HG03066 (cell line): ENCODE data around the gene MARK3.
A peak's percentile ranks its signal among the peaks of the same experiment; 100 is the strongest.

Experiments
- ATAC-seq: cut with Tn5 transposase; IDR thresholded peaks from one replicate; pipeline ENCODE4 v1.9.1; 2021; ENCODE audit warnings: low read depth; ENCODE audit not compliant: unreplicated experiment

MARK3 gene

DNA sequence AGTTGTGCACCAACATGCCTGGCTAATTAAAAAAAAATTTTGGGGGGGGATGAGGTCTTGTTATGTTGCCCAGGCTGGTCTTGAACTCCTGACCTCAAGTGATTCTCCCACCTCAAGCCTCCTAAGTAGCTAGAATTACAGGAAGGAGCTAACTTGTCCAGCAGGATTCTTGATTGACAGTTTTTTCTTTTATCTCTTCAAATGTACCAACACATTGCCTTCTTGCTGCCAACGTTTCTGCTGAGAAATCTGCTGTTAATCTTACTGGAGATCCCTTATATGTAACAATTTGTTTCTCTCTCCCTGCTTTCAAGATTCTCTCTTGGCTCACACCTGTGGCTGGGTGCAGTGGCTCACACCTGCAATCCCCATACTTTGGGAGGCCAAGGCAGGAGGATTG, 22.4 kb upstream of the MARK3 start:
- ATAC-seq = no peak

- ATAC-seq = no peak
Observed at GRCh38 chr14:103366741-103367140, 18.5 kb upstream of the MARK3 start.

GRCh38 chr14:103367995-103368394, 17.2 kb upstream of the MARK3 start:
- no peak for ATAC-seq

DNA sequence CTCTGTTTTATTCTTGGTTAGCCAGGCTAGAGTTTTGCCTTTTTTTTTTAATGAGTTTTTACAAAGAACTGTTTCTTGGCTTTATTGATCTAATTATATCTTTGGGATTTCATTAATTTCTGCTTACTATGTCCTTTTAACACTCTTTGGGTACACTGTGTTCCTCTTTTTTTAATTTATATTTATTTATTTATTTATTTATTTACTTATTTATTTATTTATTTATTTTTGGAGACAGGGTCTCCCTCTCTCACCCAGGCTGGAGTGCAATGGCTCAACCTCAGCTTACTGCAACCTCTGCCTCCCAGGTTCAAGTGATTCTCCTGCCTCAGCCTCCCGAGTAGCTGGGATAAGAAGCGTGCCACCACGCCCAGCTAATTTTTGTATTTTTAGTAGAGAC, 15.1 kb upstream of the MARK3 start:
- no peak for ATAC-seq

- no peak for ATAC-seq
Observed at GRCh38 chr14:103372017-103372416, 13.2 kb upstream of the MARK3 start.

DNA sequence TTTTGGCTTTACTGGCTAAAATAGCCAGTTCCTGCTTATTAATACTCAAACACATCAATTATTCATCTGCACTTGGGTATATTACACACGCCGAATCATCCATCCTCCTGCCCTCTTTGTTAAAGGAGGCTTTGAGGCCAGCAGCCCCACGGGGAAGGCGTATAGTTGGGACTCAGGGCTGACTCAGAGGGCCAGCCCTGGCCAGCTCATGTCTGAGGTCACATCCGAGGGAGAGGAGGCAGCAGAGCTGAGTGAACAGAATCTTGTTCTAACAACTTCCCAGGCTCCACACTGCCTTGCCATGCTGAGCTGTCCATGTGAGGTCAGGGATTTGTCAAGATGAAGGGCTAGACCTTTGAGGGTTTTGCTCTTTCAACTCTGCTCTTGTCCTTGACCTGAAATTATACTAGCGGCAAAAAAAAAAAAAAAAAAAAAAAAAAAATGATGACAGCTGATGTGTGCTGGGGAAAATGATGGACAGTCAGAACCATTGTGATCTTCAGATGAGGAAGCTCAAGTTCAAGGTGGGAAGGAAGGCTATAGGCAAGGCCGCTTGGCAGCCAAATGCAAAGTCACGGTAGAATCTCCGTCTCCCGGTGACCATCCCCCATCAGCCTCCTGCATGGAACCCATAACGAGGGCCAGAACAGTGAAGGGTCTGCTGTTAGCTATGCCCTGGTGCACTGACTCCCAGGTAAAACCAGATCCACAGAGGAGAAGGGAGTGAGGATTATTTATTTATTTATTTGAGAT, 12.5 kb upstream of the MARK3 start:
- ATAC-seq = no peak

DNA sequence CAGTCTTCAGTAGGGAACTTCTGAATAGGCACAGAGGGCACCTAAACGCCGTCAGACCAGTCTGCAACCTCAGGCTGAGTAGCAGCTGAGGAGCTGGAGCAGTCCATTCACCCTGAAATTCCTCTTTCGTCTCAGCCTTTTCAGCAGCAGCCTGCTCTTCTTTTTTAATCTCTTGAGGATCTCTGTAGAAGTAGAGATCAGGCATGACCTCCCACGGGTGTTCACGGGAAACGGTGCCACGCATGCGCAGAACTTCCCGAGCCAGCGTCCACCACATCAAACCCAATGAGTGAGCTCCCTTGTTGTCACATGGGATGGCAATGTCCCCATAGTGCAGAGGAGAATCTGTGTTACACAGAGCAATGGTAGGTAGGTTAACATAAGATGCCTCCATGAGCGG, 11.1 kb upstream of the MARK3 start:
- no peak for ATAC-seq

DNA sequence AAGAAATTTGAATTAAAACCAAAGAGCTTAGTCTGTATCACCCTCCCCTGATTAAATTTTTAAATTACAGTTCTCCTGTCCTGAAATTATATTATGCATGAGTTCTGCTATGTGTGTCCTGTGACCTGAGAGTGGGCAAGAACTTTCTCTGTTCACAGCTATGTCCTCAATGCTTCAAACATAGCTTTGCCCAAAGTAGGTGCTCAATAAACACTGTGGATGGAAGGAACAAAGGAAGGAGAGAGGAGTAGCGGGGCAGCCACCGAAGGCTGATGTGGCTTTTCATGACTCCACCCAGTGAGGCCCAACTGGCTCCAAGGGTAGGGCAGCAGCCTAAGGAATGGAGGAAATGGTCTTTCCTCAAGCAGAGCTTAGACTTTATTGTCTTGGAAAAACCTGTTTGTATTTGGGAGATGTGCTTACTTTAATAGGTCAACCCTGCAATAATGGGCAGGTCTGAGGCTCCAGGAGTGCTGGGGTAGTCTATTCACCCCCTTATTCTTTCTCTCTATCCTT, 7.6 kb upstream of the MARK3 start:
- ATAC-seq = no peak

DNA sequence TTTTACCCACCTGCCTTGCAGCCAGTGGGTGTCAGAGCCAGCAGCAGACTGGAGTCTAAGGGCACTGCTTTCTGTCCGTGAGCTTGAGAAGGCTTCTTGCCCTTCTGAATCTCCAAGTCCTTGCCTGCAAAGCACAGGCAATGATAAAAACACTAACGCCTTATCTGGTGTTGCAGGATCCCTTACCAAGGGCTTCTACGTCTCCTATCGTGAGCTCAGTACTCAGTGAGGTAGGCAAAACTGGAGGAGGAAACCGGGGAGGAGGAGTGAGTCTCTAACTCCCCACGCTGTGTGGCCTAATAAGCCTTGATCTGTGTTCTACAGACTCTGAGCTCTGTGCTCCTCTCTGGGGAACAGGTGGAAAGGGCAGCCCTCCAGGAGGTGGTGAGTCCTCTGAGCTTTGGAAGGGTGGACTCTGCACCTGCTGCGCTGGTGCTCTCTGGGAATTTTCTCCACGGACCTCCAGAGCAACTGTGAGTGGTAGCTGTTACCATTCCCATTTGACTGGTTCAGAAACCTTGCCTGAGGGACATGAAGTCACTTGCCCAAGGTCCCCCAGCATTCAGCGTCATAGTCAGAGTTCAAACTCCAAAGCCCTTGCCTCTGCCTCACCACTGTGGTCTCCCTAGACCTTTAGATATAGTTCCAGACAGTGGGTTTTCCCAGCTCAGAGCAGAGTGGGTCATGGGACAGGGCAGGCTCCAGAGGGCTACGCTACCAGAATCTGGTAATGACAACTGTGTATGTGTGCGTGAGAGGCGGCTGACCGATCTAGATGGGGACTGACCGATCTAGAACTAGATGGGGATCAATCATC, 7.0 kb upstream of the MARK3 start:
- no peak for ATAC-seq

GRCh38 chr14:103380719-103381377, 4.4 kb upstream of the MARK3 start:
- ATAC-seq = no peak

DNA sequence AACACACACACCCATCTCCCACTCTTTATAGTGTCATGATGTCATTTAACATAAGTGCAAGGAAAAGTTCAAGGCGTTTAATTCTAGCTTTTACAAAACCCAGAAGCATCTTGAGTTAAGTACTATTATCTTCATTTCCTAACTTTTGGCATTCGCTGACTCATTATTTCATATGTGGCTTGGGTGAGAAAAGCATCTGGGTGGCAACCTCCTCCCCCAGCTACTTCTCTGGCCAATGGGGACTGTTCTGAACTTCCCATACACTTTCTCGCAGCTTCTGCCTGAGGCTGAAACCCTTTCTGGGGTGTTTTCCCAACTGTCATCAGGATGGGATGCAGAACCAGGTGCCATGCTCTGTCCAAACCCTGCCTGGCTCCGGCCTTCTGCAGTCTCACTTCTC, 2.8 kb upstream of the MARK3 start:
- no peak for ATAC-seq

DNA sequence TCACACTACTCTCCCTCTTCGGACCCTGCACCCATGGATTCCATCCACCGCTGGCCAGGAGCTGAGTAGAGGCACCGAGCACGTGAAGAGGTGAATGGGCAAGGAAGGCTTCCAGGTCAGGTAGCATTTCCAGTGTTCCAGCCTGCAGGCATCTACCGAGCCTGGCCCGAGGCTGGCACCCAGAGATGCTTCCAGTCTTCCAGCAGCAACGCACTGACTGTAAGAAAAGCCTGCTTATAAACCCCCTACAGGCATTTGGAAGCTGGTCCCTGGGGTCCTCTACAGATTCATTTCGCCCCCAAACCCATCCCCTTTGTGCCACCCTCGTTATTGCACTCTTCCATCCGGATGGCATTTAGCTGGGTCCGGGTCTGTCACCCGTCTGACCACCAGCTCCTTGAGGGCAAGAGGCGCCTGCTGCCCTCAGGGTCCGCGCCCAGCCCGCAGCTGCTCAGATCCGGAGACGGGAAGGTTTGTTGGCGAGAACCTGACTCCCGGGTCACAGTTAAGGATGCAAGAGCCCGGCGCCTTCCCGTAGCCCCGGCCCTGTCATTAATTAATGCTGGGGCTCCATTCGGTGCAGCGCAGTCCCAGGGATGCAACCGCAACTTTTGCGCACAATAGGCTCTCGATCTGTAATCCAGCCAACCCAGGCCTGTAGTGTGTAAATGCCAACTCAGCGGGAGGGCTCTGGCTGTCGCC, 614 bp upstream of the MARK3 start:
- peak; percentile 7 for ATAC-seq

- no peak for ATAC-seq
Observed at GRCh38 chr14:103385929-103386712, 906 bp downstream of the MARK3 start.

GRCh38 chr14:103386713-103387329, 1.6 kb downstream of the MARK3 start:
- ATAC-seq = no peak

DNA sequence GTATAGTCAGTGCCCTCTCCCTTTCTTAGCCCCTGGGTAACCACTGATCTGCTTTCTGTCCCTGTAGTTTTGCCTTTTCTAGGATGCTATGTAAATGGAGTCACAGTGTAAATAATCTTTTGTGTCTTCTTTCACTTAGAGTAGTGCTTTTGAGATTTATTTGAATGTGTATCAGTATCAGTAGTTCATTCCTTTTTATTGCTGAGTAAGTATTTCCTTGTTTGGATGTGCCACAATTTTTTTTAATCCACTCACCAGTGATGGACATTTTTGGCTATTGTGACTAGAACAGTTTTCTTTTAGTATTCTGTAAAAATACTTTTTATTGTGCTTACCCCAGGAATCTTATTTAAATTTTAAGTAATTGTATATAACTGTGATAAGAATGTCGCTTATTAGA, 3.4 kb downstream of the MARK3 start:
- ATAC-seq = no peak

GRCh38 chr14:103390605-103391004, 5.4 kb downstream of the MARK3 start:
- ATAC-seq = no peak

DNA sequence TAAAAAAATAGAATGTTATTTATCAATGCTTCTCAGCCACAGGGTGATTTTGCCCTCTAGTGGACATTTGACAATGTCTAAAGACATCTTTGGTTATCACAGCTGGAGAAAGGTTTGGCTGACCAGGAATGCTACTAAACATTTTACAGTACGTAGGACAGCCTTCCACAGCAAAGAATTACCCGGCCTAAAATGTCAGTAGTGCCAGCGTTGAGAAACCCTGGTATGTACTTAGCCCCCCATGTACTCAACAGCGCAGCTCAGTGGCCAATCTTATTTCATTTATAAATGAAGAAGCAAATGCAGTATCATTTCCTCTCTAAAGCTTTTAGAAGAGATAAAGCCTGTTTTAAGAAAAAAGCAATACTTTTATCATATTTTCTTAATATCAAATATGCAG, 5.8 kb downstream of the MARK3 start:
- no peak for ATAC-seq

DNA sequence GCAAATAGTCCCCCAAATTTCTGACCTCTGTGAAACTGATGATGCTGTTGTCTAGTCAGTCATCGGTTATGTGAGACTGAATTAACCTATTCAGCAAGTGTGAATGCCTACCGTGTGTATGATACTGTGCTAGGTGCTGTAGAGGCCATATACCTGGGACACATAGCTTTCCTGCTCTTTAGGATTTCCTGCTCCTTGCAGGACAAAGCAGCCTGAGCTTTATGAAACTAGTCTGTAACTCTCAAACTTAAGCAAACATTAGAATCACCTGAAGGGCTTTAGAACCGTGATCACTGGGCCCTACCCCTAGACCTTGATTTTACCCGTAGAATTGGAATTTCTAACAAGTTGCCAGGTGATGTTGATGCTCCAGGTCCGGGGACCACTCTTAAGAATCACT, 6.9 kb downstream of the MARK3 start:
- no peak for ATAC-seq

GRCh38 chr14:103392572-103392971, 7.4 kb downstream of the MARK3 start:
- no peak for ATAC-seq

DNA sequence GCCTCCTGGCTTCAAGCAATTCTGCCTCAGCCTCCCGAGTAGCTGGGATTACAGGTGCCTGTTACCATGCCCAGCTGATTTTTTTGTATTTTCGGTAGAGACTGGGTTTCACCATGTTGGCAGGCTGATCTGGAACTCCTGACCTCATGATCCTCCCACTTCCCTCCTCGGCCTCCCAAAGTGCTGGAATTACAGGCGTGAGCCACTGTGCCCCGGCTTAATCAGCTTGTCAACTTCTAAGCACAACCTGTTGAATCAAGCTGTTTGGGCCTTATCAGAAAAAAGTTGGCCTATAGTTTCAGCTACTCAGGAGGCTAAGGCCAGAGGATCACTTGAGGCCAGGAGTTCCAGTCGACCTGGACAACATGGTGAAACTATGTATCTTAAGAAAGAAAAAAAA, 7.9 kb downstream of the MARK3 start:
- no peak for ATAC-seq
